ENCODE data around the gene EGLN3.
"Not testable (repeated sequence)": the region's sequence is repeated elsewhere in the genome, so short reads cannot be mapped to it uniquely, and the experiment has no call there.

The EGLN3 gene

DNA sequence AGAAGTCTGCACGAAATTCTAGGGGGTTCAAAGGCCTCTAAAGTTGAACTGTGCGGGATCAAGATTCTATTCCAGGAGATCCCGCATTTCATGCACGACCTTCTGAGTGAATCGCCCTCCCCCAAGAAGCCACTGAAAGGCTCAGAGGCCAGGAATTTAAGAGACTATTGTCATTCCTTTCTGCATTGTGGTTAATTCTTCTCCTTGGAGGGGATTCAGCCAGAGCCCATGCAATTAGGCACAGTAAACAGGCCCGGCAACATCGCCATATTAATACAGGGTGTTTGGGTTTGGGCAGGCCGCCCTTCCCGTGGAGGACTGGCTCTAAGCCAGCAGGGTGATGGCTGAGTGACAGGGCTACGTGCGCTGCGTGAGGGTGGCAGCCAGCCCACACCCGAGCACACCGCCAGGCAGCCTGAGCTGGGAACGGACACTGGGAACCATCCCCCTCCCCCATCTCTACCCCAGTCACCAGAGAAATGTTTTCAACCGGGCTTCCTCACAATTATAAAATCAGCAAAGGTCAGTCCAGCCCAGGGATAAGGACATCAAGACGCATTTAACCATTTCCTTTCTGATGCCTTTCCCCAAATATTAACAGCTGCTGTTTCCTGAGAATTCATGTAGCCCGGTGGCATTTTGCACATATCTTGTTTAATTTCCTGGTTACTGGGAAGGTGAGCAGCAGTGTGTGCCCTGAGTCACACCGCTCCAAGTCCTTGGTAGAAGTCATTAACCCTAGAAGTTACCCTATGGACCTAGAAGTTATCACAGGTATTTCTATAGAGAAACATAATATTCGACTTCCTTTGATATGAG, 12.5 kb downstream of the EGLN3 start:
- DNase-seq (ENCODE audit: low read depth in 2 of 2, low spot score in 1 of 2), result no peak

DNA sequence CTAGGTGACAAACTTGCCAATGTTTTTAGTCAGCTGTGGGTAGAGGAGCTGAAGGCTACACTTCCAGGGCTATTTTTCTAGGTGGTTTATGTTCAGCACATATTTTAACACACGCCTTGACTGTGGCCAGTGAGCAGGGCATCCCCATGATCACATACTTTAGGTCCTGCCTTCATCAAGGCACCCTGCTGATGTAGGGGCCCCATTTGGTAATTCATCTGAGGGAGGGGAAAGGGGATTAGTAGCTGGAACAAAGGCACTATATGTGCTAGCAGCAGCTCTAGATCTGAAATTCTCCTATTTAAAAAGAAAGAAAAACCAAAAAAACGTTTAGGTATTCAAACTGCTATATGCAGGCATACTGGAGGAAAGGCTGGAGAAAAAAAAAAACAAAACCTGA, 14.5 kb downstream of the EGLN3 start:
- DNase-seq (ENCODE audit: low read depth in 2 of 2, low spot score in 1 of 2), result no peak

DNA sequence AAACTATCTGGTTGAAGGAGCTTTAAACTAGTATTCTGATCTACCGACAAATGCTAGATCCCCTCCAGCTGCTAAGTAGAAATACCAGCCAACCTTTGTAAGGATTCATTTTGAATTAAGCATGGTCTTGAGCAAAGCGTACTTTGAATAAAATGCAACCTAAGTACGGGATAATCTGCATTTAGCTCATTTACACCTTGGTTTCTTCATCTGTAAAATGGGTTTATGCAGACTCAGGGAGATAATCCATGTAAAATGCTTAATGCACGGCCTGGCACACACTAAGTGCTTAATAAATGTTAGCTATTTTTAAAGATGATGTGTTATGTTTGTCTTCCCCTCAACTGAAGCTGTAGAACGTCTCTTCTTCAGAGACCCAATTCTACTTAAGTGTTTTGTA, 15.9 kb downstream of the EGLN3 start:
- no peak for DNase-seq (ENCODE audit: low read depth in 2 of 2, low spot score in 1 of 2)

DNA sequence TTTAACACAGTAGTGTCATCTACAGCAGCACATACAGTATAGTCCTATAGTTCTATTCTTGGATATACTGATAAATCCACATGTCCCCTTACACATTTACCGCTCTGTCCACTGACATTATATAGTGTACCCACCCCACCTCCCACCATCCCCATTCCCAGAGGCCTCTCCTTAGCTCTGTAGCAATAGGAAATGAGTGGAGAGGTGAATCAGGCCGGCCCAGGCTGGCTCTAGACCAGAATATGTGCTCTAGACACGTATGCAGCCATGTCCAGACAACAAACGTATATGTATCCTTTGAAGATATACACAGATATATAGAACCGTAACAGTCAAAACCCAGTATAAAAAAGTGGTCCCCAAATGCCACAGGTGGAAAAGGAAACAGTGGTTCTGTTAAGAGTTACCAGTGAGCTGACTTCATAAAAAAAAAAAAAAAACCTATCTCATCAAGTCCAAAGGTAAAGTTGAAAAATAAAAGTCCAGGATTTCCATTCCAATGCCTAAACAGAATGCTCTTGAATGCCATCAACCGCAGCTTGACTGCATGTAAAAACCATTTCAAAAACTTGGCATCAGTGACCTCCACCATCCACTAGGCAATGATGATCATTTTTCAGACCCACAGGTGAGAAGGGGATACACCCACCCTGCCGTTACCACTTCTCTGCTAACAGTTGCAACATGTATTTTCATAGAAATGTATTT, 16.7 kb downstream of the EGLN3 start:
- no peak for DNase-seq (ENCODE audit: low read depth in 2 of 2, low spot score in 1 of 2)

DNA sequence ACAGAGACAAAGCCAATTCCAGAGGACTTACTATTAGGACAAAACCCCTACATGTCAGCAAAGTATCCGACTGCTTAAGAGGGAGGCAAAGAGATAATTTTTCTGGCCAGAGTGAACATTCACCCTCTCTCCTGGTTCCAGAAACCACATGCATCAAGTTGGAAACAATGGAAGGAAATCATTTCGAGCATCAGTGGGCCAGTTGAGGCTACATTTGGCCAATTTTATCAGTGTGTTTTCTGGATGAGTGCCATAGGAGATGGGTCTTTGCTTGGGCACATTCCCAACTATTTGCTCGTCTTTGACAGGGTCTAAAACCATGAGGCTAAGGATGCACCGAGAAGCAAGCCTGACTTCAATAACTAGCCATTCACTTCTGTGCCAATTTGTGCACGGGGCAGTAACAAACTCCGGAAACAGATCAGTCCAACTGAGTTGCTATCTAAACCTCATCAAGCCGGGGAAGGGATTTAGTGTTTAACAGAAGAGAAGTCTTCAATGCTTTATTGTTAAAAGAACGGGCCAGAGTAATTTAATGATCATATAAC, 17.4 kb downstream of the EGLN3 start:
- DNase-seq (ENCODE audit: low read depth in 2 of 2, low spot score in 1 of 2), result no peak

DNA sequence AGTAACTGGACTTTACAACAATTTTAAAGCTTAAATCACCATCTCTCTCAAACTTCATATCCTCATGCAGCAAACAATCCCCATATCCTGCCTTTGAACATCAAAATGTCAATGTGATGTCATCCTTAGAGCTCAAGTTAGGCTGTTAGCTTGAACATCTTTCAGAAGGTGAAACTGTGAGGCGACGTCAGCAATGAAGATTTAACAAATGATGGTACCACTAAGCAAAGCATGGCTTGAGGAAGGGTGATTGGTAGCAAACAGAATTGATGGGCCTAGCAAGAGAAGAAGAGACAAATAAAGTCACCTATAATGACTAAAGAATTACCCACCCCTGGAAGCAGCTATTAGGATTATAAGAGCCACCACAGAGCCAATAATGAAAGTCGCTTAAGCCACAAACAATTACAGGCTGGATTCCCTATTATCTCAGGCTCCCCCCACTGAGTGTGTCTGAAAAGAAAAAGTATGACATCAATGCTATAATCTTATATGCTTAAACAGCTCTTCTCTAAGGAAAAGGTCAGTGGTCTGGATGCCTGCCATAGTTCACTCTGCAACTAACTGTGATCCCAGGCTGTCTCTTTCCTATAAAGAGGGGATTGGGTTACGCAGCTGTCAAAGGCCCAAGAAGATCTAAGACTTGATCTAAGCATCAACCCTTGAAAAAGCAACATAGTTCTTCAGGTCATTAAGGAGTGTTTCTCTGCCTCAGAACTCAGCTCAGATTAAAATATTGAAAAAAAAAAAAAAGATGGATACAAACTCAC, 18.1 kb downstream of the EGLN3 start:
- no peak for DNase-seq (ENCODE audit: low read depth in 2 of 2, low spot score in 1 of 2)

DNA sequence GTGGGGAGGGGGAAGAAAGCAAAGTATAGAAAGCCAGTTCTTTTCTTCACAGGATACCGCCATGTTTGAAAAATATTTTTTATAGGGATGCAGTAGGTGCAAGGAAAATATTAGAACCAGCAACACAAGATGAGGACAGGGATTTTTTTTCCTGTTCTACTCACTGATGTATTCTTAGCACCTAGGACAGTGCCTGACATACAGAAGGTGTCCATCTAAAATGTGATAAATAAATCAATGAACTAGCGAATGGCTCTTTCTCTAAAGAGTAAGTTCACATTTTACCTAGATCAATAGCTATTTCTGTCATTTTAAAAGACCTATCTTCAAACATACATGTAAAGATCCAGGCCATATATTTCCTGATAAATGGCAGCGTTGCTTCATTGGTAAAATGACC, 18.8 kb downstream of the EGLN3 start:
- no peak for DNase-seq (ENCODE audit: low read depth in 2 of 2, low spot score in 1 of 2)

DNA sequence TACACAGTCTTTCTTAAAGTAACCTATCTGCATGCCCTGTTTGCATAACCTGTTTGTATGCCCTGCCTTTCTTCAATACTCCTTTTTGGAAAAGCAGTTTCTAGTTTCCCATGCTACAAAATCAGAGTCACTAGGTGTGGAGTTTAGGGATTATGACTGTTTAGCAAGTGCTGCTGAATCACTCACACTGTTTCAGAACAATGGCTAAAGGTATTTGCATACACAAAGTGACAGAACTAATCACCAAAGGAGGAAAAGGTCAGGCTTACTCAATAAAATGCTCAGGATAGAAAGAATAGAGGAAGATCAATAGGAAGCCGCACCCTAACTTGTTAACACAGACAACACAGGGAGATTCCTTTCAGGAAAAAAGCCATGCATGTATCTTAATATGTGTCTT, 19.4 kb downstream of the EGLN3 start:
- DNase-seq (ENCODE audit: low read depth in 2 of 2, low spot score in 1 of 2), result no peak

DNA sequence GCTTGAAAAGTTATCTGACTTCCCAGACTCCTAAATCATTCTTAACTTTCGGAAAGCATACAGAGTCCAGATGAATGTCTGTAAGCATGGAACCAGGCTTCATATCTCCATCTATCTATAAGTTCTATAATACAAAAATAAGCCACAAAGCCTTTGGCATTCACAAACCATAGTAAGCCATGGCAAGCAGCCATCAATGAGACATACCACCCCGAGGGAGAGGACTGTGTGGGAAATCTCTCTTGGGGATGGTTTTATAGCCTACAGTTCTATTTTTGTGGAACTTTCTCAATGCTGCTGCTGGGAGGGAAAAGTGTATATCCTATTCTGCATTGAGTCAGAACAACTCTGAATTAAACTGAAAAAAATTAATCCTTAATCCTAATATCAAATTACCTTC, 20.4 kb downstream of the EGLN3 start:
- DNase-seq (ENCODE audit: low read depth in 2 of 2, low spot score in 1 of 2), result no peak

DNA sequence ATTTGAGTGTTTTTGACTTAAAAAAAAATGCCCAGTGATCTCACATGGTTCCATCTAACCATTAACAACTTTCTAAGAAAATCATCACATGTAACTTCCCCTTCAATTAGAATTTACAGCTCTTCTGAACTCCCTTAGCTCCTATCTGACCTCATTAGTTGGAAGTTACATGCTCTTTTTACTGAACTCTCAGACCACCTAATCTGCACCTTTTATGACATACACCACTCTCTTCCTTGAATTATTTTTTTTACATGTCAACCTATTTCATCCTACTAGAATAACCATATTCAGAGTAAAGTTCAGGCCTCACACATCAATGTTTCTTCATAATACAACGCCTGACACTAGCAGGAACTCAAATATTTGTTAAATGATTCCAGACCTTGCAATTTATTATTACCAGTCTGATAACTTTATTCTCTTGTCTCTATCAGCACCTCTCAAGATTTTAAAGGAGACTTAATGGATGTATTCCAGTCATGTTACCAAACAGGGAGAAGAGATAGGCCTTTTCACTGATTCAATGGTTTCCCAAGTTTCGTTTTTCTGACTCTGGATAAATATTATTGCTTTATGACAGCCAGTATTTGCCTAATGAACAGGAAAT, 21.0 kb downstream of the EGLN3 start:
- DNase-seq (ENCODE audit: low read depth in 2 of 2, low spot score in 1 of 2), result no peak

DNA sequence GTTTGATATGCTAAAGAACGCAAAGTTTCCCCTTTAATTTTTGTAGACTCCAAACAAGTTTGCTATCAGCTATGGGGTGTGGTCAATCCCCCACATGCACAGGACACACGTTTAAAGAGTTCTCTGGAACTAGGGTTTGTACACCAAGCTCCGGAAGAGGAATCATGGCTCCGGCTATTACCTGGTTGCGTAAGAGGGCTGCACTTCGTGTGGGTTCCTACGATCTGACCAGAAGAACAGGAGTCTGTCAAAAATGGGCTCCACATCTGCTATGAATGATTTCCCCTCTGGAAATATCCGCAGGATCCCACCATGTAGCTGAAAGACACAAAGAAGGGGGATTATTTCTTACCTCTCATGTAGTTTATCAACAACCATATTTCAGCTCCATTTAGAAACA, 22.0 kb downstream of the EGLN3 start:
- no peak for DNase-seq (ENCODE audit: low read depth in 2 of 2, low spot score in 1 of 2)

DNA sequence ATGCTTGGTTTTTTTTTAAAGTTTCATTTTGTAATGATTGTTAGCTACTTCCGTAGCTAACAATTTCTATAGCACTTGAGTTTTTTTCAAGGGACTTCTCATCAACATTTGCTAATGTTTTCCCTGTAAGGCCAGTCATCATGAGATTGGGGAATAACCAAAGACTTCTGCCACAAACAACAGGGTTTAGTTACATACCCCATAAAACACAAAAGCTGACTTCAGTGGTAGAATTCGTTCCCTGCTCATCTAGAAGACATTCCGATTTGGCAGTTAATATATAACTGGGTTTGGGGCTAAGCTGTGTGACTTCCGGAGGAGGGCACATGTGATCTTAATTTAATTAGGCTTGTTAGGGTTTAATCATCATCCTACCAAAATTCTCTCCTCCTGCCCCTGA, 22.9 kb downstream of the EGLN3 start:
- no peak for DNase-seq (ENCODE audit: low read depth in 2 of 2, low spot score in 1 of 2)

DNA sequence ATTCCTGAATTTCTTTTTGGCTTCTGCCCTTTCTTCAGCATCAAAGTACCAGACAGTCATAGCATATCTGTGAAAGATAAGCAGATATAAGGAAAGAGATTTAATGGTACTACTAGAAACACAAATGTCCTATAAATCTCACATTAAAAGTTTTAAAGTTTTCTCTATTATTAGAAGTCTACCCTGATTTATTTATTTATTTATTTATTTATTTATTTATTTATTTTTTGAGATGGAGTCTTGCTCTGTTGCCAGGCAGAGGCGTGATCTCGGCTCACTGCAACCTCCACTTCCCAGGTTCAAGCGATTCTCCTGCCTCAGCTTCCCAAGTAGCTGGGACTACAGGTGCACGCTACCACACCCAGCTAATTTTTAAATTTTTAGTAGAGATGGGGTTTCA, 23.9 kb downstream of the EGLN3 start:
- DNase-seq (ENCODE audit: low read depth in 2 of 2, low spot score in 1 of 2), result not testable (repeated sequence)

DNA sequence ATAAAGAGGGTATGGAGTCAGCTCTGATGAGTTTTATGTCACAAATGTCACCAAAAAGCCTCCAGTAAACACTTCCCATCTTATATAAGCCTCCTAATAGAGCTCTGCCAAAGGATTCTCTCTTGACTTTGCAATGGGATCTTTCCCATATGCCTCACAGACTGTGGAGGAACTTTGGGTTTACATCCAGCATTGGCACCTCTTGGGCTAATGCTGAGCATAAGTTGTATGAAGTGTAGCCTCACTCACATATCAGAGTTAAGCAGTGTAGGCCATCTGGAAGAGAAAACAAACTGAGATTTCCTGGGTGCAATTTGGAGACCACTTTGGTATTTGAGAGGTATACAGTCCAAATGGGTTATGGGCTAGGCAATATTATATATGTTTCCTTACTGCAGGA, 24.9 kb downstream of the EGLN3 start:
- no peak for DNase-seq (ENCODE audit: low read depth in 2 of 2, low spot score in 1 of 2)

DNA sequence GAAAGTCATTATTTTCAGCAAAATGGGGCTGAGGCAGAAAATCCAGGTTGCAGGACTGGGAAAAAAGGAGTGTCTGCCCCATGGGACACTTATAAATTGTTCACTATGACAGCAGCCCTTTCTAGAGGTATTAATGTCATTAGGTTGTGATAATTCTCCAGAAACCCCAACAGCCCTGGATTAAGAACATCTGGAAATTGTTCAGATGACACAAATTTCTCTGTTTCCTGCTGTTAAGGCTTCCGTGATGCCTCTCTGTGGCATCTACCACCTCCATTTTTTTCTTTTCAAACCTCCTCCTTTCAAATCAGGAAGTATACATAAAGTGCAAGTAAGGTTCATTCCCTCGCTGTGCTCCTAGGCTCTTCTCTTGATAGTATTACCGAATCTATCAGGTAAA, 25.6 kb downstream of the EGLN3 start:
- DNase-seq (ENCODE audit: low read depth in 2 of 2, low spot score in 1 of 2), result no peak

DNA sequence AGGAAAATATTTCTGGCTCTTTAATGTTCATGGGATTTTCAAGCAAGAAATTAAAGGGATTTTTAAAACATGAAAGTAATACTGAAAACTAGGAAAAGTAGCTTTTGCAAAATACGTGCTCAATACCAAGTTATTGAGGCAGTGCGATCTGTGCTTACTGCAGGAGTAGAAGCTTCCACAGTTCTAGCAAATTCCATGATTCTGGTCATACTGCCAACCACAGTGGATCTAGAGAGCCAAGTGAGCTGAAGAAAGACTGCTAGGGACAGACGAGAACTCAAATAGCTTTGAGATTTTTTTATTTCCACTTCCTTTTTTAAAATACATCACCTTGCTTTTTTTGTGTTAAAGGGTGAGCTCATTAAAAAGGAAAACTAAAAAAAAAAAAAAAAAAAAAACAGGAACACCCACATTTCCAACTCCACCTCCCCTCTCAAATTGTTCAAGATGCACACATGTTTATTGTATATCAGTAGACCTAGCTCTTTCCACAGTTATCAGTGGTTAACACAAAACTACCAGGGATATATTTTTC, 26.2 kb downstream of the EGLN3 start:
- no peak for DNase-seq (ENCODE audit: low read depth in 2 of 2, low spot score in 1 of 2)

DNA sequence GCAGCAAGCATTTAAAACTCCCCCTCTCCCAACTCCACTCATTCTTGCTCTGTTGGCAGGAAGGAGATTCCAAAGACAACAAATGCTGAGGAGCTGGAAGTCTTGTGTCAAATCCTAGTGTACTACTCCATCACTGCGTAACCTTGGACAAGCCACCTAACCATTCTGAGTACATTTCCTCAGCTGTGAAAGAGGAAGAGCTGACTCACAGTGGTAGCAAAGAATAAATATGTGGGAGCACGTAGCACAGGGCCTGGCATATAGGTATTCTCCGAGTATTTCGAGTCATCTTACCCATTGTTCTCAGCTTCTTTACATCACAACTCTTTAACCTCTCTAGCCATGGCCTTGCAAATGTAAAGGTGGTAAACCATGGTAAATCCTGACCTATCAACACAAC, 28.7 kb downstream of the EGLN3 start:
- no peak for DNase-seq (ENCODE audit: low read depth in 2 of 2, low spot score in 1 of 2)

DNA sequence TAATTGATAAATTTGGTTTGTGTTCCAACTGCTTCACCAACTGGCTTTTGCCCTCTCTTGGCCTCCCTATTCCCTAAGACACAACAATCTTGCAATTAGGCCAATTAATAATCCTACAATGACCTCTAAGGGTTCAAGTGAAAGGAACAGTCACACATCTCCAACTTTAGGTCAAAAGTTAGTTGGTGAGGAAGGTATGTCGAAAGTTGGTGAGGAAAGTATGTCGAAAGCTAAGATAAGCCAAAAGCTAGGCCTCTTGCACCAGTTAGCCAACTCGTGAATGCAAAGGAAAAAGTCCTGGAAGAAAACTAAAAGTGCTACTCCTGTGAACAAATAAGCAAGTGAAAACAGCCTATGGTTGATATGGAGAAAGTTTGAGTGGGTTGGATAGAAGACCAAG, 32.6 kb downstream of the EGLN3 start:
- no peak for DNase-seq (ENCODE audit: low read depth in 2 of 2, low spot score in 1 of 2)

DNA sequence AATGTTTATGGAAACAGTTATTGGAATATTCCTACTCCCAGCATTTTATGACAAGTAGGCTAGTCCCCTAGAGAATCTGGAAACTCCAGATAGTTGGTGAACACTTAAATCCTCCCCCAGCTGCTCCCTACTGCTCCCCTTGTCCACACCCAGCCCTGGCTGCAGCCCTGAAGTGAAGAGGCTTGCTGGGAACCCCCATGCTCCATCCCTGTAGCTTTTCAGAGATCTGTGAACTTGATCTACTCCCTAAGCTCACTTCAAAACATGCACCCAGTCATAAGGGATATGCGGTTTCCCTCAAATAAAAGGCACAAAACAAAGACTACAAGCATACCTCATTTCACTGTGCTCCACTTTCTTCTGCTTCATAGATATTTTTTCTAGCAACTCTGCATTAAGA, 33.2 kb downstream of the EGLN3 start:
- DNase-seq (ENCODE audit: low read depth in 2 of 2, low spot score in 1 of 2), result no peak

DNA sequence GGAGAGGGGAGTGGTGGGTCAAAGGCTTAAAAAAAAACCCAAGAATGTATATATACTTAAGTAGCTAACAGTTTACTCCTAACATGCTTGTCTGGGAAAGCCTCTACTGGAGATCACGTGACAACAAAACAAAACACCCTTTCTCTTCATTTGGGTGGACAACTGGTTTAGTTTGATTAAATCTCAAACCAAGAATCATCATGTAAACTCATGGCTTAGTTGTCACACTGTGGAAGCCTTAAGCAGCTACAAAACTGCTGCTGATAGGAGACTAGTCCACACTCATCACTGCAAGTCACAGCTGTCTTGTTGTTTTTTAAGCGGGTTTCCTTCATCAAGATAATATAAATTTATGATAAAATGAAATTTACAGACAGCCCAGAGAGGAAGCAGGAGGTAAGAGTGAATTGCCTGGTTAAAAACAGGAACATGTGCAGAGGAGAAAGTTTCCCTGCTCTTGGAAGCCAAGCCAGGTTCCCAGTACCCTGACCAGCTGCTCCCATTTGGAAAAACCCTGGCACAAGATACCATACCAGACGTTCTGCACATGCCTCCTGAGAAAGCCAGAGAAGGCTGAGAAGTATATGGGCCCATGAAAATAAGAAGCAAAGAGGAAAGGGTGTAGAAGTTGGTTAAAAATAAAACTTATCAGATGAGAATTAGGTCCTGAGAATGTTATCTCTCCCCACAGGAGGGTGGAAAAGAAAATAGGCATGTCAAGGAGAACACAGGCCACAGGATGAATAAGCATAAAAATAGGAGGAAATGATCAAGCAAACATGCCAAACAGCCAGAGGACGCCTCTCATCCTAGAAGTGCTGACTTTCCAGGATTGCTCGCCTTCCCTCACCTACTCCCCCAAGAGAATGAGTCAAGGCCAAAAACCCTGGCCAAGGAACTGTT, 34.0 kb downstream of the EGLN3 start:
- no peak for DNase-seq (ENCODE audit: low read depth in 2 of 2, low spot score in 1 of 2)
